PFSK-1 (cell line): ENCODE data around the gene PHACTR3.

Source experiments
- POLR2AphosphoS5 ChIP-seq: IDR thresholded peaks from 2 replicates; pipeline ENCODE4 v1.6.1; 2012; ENCODE audit warnings: low read depth, mild to moderate bottlenecking, control low read depth, low read length, moderate library complexity
- REST ChIP-seq, 2 experiments: IDR thresholded peaks; 2 replicates each; pipeline versions ENCODE4 v1.6.1 to v1.8.0; 2011 to 2012; ENCODE audit warnings: low read depth in 2 of 2, low read length in 2 of 2, control low read depth in 1 of 2, inconsistent platforms in 1 of 2, mild to moderate bottlenecking in 1 of 2, moderate library complexity in 1 of 2; ENCODE audit not compliant: insufficient read depth in 1 of 2
- SIN3A ChIP-seq: IDR thresholded peaks from 2 replicates; pipeline ENCODE4 v1.6.1; 2012; ENCODE audit warnings: mild to moderate bottlenecking, low read length, moderate library complexity, borderline replicate concordance; ENCODE audit not compliant: insufficient read depth
- TAF1 ChIP-seq: IDR thresholded peaks from 2 replicates; pipeline ENCODE4 v1.6.1; 2012; ENCODE audit warnings: low read length, control low read depth, borderline replicate concordance; ENCODE audit not compliant: insufficient read depth

DNA sequence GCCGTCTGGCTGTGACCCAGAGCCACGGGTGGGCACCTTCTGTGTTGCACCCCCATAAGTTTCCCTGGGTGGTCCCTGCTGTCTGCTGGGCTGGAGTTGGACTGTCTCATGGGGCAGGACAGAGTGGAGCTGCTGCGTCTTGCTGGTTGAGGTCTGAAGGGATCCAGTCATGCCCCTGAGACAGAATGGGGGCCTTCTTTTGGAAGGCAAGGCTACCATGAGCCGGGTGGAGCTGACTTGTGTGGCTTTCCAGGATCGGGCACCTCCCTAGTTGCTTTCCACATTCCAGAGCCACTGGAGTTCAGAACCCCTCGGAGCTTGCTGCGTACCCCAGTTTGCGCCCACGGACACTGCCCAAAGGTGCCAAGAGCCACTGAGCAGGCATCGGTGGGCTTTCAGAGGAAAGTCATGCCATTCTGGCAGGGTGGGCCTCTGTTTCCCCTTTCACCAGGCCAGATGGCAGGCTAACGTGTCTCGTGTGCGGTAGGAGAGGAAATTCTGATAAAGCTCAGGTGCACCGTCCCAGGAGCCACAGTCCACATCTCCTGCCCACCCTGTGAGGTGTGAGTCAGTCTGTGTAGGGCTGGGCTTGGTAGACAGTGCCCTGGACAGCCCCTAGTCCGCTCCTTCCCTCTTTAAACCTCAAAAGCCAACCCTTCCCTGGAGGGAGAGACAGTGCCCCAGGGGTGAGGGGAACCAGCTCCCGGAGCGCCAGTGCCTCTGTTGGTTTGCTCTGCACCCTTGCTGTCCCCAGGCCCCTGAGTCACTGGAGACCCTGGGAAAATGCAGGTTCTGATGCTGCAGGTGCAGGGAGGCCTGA, 203.8 kb downstream of the PHACTR3 start:
- TF ChIP-seq REST (IDR thresholded peaks at IDR 0.05; ENCODE audit: insufficient read depth in 1 of 2, low read depth in 2 of 2, low read length in 2 of 2), result no peak
- TF ChIP-seq SIN3A, result no peak
- no peak for TF ChIP-seq POLR2AphosphoS5
- TF ChIP-seq TAF1, result no peak
